GM21825 (cell line): ENCODE data around the gene MAP3K6.

Source experiments
- ATAC-seq: cut with Tn5 transposase; IDR thresholded peaks from one replicate; pipeline ENCODE4 v1.9.1; 2021; ENCODE audit warnings: mild to moderate bottlenecking, moderate library complexity; ENCODE audit not compliant: unreplicated experiment

The MAP3K6 gene

GRCh38 chr1:27336756-27337155 lies 30.0 kb downstream of the MAP3K6 start:
- ATAC-seq = no peak

DNA sequence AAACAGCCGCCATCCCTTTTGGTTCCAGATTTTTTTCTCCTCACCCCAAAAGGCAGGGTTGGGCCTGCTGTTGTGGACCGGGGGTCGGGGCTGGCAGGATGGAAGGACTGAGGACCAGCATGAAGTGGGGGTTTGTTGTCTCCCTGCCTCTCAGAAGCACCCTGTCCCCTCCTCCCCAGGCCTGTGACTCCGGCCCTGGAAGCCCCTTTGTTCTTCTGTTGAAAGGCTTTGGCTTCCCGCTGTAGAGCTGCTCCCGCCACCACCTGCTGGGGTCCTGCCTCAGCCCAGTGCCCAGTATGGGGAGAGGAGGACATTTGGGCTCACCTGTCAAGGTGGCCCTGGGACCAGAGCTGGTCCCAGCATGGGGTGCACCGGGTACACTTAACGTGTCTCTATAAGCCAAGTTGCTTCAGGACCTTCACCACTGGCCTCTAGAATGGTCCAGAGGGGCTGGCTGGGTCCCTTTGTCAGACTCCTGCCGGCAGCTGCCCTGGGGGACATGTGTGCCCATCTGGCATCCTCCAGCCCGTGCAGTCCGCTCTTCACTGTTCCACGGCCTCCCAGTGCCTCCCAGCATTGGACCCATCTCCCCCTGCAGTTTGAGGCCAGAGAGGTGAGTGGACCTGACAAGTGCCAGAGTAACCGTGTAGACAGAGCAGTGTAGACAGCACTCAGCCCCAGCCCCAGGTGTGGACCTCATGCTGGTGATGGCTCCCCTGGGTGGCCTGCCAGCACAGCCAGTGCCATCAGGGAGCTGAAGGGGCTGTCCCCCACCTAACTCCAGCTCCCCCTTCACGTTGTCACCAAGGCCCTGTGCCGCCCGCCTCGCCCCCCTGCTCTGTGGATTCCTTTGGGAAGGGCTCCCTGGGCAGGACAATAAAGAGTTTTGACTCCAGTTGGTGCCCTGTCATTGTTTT lies 31.0 kb downstream of the MAP3K6 start:
- no peak for ATAC-seq

- ATAC-seq = no peak
Observed at GRCh38 chr1:27333717-27334279, 33.0 kb downstream of the MAP3K6 start.

GRCh38 chr1:27332536-27333281 lies 34.1 kb downstream of the MAP3K6 start:
- ATAC-seq = no peak

DNA sequence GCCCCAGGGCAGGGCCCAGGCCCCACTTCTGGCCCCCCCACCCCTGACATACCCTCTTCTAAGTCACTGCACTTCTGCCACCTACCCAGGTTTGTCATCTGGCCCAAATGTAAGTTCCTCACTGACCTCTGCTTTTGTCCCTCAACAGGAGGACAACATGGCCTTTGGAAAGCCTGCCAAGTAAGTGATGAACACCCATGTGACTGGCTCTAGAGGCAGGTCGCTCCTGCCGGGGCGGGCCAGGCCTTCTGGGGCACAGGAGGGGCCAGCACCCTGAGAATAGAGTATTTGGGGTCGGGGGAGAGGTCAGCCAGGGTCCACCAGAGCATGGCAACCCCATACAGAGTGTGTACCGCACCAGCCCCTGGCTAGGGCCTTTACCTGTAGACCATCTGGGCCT lies 34.8 kb downstream of the MAP3K6 start:
- ATAC-seq = no peak

DNA sequence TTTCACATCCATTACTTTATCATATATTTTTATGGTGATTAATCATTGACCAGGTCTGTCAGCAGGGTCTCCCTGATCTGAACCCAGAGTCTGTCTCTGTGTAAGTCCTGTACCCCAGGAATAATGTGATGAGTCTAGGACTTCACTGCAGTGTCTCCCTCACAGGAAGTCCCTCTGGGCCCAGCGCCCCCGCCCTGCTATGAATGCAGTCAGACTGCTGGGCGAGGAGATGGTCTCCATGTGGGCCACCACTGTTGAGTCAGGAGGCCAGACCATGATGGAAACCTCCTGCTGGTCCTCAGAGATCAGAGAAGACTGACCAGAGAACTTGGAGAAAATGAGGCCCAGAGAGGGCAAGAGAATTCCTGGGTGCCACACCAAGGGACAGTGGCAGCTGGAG lies 35.3 kb downstream of the MAP3K6 start:
- ATAC-seq = no peak

- ATAC-seq = no peak
Observed at GRCh38 chr1:27330786-27331185, 36.0 kb downstream of the MAP3K6 start.

GRCh38 chr1:27327964-27328363 lies 38.8 kb downstream of the MAP3K6 start:
- no peak for ATAC-seq

DNA sequence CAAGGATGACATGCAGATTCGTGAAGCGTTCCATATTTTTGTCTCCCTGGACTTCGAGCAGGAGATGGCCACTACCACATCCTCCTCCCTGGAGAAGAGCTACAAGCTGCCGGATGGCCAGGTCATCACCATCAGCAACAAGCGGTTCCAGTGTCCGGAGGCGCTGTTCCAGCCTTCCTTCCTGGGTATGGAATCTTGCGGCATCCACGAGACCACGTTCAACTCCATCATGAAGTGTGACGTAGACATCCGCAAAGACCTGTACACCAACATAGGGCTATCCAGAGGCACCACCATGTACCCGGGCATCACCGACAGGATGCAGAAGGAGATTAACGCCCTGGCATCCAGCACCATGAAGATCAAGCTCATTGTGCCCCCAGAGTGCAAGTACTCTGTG lies 41.5 kb downstream of the MAP3K6 start:
- no peak for ATAC-seq

GRCh38 chr1:27322569-27323240 lies 44.1 kb downstream of the MAP3K6 start:
- no peak for ATAC-seq

GRCh38 chr1:27321813-27322568 lies 44.8 kb downstream of the MAP3K6 start, which contains the start of gene TMEM222:
Gene TMEM222 (plus strand): TSS chr1:27322163. CDS start chr1:27322198, 35 bp downstream.
- peak; percentile 93 for ATAC-seq

- ATAC-seq = no peak
Observed at GRCh38 chr1:27318596-27318995, 48.2 kb downstream of the MAP3K6 start.

GRCh38 chr1:27318136-27318535 lies 48.6 kb downstream of the MAP3K6 start:
- no peak for ATAC-seq

GRCh38 chr1:27316860-27317259 lies 49.9 kb downstream of the MAP3K6 start:
- no peak for ATAC-seq

DNA sequence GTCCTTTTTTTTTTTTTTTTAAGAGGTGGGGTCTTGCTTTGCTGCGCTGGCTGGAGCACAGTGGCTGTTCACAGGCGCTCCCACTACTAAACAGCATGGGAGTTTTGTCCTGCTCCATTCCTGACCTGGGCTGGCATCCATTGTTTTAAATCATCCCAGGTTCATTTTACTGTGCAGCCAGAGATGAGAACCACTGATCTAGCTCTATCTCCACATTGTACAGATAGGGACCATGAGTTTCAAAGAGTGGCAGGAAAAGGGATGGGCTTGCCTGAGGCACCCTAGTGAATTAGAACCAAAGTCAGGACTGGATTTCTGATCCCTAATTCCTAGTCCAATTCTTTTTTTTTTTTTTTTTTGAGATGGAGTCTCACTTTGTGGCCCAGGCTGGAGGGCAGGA lies 52.0 kb downstream of the MAP3K6 start:
- ATAC-seq = no peak

DNA sequence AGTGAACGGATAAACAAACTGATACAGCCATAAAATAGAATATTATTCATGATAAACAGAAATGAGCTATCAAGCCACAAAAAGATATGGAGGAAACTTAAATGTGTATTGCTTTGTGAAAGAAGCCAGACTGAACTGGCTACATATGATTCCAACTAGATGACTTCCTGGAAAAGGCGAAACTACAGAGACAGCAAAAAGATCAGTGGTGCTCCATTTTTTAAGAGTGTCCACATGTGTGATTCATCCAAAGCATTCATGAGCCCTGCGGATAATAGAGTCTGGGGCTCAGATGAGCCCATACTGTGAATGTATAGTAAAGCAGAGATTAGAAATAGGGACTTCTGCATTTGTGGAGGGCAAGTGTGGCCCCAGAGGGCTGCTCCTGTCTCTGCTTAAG lies 52.6 kb downstream of the MAP3K6 start:
- ATAC-seq = no peak

DNA sequence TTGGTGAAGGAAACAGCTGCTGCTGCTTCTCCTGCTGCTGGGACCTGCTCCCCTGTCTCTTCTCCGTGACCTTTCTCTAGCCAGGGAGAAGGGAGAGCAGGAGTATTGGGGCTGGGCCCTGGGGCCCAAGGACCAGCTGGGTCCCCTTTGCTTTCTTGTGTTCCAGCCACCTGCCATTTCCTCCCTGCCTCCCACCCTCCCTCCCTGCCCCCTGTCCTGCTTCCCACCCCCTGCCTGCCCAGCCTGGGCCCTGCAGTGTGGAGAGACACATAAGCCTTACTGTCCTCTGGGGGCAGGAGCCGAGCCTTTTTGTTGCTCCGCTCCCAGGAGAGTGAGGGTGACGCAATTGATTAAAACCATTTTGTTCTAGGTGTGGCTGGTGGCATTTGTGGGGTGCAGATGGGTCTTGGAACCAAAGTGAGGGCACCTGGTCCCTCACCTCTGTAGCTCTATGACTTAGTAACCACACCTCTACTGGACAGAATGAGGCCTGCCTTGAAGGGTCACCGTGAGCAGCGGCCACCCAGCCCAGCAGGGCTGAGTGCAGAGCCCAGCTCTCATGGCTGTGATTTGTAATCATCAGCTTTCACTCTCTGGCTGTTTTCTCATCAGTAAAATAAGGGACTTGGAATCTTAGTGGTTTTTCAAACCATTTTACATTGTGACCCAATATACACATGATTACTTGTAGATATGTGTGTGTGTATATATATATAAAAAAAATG lies 58.7 kb downstream of the MAP3K6 start:
- ATAC-seq = no peak

DNA sequence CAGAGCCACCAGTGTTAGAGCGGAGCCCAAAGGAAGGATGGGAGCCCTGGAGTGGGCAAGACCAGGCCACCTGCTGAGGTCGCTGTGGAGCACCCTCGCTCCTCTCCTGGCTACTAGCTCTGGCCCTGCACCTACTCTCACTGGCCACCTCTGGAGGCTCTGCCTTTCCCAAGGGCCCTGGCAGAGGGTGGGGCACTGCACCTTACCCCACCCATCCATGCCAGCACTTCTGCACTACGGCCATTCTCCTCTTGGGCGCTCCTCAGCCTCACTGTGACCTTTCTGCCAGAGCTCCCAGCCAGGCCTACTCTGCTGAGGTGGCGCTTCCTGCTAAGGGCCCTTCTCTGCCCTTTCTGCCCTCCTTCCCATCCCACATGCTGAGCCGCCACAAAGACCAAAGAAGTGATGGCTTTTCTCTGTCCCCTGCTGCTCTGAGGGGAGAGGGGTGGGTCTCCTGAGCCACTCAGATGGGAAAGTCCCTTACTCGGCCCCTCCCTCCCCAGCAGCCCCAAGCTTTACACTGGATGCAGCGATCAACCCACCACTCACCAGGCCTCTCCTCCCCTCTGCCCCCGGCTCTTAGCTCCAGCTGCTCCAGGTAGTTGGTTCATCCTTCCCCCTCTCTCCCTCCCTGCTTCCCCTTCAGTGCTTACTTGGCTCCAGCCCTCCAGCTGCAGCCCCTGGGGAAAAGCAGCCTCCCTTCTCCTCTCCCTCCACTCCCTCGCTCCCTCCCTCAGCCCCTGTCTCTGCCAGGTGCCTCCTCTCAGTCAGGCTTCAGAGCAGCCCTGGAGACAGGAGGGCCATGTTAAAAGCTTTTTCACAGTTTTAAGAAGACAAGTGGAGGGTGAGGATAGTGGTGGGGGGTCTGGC lies 59.6 kb downstream of the MAP3K6 start:
- no peak for ATAC-seq

DNA sequence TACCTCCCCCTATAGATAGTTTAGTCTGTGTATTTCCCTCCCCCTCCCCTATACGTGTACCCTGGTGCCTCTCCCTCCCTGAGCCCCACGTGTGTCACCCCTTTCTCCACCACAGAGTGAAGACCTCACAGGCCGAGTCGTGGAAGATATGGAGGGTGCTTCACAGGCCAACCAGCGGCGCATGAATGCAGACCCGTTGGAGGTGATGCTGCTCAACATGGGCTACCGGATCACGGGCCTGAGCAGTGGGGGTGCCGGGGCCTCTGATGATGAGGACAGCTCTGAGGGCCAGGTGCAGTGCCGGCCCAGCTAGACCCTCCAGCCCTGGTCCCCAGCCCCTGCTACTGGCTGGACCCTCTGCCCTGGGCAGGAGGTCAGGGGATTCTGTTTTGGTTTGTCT lies 60.7 kb downstream of the MAP3K6 start:
- ATAC-seq = no peak
